ENCODE results near the gene CDKL5.

Gene CDKL5

DNA sequence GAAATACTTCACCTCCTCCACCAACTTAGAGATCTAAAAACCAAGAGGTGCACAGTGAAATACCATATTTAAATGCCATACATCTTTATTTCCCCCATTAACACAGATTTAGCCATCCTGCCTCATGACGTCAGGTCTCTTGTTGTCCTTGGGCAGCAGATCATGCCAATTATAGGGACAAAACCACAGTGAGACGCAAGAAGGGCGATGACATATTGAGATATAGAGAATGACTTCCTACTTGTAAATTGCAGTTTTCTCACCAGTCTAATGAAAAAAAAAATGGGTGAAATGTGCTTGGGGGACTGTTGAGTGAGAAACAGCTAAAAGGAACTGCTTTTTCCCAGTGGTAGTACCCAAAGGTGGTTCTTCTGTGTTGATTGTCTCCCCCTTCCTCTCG, 222.2 kb downstream of the CDKL5 start:
- DNase-seq (ENCODE audit: low read depth in 3 of 3), result no peak

DNA sequence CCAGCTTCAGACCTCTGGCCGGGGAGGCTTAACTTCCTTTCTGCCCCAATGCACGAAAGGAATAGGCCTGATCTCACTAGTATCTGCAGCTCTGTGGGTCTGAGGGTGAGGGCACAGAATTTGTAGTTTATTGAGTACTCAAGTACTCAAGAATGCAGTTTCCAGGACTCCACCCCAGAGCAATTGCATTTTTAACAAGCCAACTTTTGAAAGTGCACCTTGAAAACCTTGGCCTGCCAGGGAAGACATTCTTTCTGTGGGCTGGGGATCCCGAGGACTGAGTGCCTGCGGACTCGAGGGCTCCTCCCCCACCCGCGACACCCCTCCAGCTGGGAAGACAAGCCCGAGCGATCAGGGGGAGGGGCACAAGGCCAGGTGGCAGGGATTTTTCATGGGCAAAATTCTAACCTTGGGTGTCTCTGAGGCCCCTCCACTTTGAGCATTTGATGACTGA, 224.1 kb downstream of the CDKL5 start:
- no peak for DNase-seq (ENCODE audit: low read depth in 3 of 3)

GRCh38 chrX:18650662-18651061, 225.3 kb downstream of the CDKL5 start:
- DNase-seq (ENCODE audit: low read depth in 3 of 3), result no peak

GRCh38 chrX:18652636-18653035, 227.2 kb downstream of the CDKL5 start:
- DNase-seq (ENCODE audit: low read depth in 3 of 3), result no peak

DNA sequence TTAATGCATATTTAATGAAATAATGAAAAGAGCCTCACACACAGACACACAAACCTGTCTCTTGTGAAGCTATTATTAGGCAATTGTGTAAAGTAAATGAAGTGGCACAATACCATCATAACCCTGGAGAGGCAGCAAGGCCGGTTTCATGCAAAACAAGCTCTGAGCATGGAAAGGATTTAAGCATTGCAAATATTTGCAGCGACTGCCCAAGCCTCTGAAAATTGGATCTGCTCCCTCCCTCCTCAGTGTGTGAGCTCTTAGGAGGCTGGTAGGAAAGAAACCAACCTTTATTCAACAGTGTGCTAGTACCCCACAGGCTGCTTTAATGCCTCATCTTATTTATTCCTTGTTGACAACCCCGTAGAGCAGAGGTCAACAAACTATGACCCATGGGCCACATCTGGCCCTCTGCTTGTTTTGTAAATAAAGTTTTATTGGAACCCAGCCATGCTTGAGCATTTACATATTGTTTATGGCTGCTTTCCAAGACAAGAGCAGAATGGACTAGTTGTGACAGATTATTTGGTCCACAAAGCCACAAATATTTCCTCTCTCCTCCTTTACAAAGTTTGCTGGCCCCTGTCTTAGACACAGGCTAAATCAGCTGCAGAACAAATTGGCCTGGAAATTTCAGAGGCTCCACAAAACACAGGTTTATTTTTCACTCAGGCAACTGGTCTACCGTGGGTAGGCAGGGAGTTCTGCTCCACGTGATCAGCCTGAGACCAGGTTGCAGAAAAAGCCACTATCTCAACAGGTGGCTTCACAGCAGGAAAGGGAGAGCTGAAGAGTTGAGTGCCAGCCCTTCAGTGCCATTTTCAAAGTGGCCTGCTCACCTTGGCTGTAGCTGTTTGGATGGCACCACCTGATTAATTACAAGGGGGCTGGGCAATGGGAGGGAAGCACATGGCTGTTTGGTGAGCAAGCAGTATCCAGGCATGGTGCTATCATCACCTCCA, 229.7 kb downstream of the CDKL5 start:
- DNase-seq (ENCODE audit: low read depth in 3 of 3), result no peak

DNA sequence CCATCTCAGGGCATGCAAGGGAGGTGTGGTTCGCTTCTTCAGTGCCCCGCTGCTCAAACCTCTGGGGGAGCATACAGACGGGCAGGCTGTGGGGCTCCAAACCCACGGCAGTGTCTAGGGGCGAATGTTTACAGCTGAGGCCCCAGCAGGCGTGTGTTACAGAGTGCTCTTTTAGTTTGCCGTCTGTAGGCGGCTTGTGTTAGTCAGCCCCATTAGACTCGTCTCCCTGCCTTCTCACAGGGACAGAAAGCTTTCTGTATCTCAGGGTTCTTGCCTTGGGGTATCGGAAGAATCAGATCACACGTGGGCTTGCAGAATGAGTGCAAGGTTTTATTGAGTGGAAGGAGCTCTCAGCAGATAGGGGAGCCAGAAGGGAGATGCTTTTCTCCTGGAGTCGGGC, 235.9 kb downstream of the CDKL5 start:
- no peak for DNase-seq (ENCODE audit: low read depth in 3 of 3)

- no peak for DNase-seq (ENCODE audit: low read depth in 3 of 3)
Observed at GRCh38 chrX:18664947-18665346, 239.5 kb downstream of the CDKL5 start.

DNA sequence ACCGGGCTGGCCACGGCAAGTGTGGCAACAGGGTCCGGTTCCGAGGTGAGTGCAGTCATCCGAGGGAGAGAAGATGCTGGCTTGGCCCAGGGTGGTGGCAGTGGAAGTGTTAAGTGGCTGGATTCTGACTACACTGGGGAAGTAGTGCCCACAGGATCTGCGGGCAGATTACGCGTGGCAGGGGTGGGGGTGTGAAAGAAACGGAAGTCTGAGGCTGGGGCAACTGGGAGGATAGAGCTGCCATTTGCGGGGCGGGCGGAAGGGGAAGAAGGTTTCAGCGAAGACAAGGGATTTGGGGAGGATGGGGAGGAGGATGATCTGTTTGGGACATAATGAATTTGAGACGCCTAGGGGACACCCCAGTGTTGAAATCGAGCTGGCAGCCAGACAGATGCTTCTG, 241.2 kb downstream of the CDKL5 start:
- no peak for DNase-seq (ENCODE audit: low read depth in 3 of 3)

DNA sequence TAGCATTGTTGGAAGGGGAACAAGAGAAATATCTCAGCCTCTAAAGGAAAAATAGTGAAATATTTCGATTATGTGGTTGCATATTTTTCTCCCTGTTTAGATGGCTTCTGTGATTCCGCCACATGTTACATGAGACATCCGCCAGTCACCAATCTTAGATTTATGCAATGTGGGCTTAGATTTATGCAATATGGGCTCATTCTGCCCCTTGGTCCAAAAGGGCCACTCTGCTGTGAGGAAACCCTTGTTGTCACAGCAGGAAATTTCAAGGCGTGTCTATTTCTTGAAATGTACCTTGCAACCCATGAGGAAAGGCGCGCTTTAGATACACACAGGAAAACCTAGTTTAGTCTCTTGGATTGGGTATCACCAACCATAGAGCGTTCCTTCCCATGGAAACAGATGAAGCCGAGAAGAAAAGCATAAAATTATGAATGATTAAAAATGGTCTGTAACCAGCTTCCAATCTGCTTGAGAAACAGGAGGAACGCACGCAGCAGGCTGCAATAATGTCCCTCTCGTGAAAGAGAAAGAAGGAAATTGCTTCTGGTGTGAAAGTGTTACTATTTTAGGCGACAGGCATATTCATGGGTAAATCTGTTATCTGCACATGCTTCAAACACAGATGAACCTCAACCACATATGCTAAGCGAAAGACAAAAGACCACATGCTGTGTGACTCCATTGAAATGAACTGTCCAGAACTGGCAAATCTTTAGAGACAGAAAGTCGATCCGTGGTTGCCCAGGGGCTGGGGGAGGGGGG, 242.8 kb downstream of the CDKL5 start:
- no peak for DNase-seq (ENCODE audit: low read depth in 3 of 3)

- DNase-seq (ENCODE audit: low read depth in 3 of 3), result no peak
Observed at GRCh38 chrX:18672008-18672407, 246.6 kb downstream of the CDKL5 start, which contains the start of gene RS1. Gene RS1, minus strand, starts transcription at chrX:18672108. Its CDS starts 40 bp downstream, at chrX:18672068.

DNA sequence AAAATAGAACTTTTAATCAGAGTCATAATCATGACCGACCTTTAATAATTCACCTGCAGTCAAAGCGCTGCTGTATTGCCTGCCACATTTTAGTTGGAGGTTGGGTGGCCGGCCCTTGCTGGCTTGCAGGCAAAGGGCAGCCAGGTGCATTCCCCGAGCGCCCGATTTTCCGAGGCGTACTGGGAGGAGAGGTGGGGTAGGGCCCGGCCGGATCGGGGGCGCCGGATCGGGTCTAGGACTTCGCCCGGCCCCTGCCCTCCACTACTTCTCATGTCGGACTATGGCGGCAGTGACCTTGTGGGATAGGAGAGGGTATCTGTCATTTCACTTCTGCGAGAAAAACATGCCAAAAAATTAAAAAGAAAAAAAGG, 249.0 kb downstream of the CDKL5 start:
- peak in 1 of 3 experiments; percentile 1 for DNase-seq (ENCODE audit: low read depth in 3 of 3)

GRCh38 chrX:18674788-18675735, 249.7 kb downstream of the CDKL5 start:
- DNase-seq (ENCODE audit: low read depth in 3 of 3), result peak; percentile 58 to 63 (median 60)

DNA sequence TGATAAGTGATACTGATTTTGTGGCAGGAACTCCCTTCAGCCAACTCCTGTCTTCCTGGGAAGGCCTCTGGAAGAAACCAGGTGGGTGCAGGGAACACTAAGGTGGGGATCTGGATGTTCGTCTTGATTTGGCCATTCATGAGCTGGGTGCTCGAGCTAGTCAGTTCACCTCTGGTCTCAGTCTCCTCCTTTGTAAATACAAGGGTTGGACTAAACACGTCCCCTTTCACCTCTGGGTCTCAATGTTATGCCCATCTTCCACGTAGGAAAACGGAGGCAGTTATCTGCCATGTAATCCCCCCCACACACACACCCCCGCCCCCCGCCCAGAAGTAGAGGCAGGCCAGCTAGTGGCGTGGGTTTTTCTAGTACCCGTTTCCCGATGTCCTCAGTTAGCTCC, 250.6 kb downstream of the CDKL5 start:
- DNase-seq (ENCODE audit: low read depth in 3 of 3), result no peak

GRCh38 chrX:18676470-18676869, 251.1 kb downstream of the CDKL5 start:
- no peak for DNase-seq (ENCODE audit: low read depth in 3 of 3)

DNA sequence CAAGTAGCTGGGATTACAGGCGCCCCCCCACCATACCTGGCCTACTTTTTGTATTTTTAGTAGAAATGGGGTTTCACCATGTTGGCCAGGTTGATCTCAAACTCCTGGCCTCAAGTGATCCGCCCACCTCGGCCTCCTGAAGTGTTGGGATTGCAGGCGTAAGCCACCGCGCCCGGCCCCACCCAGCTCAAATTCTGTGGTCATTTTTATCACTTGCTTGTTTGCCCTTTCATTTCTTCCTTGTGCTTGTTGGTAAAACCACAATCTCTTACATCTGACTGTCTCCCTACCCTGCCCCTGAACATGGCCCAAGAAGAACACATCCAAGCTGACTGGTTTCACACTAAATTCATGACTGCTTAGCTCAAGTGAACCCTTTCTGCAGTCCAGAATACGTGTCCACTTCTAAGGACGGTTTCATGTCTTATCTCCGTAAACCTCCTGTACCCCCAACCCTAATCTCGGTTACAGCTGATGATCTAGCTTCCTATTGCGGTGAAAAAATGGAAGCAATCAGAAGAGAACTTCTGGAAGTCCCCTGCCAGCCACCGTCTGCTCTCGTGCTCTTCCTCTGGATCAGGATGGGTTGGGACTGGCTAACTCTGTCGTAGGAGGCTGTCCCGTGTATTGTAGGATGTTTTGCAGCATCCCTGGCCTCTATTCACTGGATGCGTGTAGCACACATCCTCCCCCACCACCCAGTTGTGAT, 251.9 kb downstream of the CDKL5 start:
- DNase-seq (ENCODE audit: low read depth in 3 of 3), result no peak

DNA sequence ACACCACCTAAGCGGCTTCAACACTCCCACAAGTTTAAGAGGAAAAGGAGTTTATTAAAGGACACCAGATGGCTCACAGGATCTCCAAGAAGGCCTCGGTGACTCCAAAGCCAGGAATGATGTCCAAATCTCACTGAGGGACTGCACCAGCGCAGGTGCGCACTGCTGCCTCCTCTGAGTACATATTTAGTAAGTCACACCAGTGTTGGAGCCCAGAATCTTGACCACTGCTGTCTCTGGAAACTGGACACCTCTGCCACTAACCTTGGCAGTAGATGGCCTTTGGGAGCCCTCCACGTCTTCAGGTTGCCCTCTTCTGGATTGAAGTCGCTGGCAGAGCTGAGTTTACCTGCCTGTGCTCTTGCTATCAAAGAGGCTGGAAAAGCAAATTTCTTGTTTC, 256.6 kb downstream of the CDKL5 start:
- DNase-seq (ENCODE audit: low read depth in 3 of 3), result no peak

DNA sequence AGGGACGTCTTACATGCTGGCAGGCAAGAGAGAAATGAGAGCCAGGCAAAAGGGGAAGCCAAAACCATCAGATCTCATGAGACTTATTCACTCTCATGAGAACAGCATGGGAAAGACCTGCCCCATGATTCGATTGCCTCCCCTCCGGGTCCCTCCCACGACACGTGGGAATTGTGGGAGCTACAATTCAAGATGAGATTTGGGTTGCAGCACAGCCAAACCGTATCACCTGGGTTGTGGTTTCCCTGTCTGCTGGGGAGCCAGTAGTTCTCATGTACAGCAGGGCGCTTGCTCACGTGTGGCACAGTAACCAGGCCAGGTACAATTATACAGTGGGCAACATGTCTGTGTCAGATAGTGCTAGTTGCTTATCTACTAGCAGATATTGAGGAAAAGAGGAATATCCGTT, 257.6 kb downstream of the CDKL5 start:
- no peak for DNase-seq (ENCODE audit: low read depth in 3 of 3)

DNA sequence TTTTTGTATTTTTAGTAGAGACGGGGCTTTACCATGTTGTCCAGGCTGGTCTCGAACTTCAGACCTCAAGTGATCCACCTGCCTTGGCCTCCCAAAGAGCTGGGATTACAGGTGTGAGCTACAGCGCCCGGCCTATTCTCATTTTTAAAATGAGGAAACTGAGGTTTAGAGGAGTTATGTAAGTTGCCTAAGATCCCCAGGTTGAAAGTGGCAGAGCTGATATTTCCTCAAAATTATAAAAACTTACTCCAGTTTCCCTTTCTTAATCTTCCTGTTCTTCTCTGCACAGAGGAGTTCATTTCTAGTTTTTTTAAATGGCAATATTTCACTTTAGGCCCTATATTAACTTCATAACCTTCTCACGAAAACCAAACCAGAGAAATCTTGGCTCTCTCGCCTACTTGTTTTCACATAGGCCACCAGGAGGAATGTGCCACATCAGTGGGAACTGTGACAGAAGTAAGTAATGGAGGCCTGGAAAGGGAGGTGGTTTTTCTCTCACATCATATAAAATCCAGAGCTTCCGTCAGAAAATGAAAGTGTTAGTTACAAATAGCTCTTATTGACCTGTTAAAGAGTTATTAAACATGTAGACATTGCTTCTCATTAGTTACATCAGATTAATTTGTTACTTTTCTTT, 262.6 kb downstream of the CDKL5 start:
- DNase-seq (ENCODE audit: low read depth in 3 of 3), result no peak

DNA sequence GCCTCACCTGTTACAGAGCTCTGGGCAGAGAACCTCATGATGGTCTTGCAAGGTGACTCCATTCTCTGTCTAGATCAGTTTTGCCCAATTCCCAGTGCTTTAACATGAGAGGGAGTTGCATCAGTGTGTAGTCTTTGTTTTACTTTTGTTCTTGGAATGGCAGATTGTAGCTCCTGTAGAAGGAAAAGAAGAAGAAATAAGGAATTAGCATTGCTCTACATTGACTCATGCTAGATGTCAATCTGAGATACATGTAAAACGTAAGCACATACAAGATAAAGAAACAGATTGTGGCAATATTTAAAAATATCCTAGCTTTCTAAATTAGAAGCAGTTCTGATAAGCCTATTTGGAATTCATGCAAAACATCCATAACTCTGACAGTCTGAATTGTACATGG, 266.0 kb downstream of the CDKL5 start:
- no peak for DNase-seq (ENCODE audit: low read depth in 3 of 3)

DNA sequence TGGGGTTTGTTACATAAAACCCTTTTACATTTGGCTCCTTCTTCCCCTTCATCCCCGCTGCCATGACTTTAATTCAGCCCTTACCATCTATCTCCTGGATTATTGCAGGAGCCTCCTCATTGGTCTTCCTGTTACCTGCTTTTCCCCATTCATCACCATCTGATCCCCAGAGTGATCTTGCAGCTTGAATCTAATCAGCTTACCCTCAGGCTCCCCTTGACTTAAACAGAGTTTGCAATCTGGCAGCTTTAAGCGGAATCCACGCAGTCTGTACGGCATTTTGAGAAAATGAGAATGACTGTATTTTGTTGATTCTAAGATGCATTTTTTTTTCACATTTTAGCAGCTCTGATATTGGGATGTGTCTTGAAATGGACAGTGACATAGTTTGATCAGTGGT, 267.1 kb downstream of the CDKL5 start:
- DNase-seq (ENCODE audit: low read depth in 3 of 3), result no peak
